BE2C (cell line): ENCODE results near the gene GNAZ.

ENCODE experiments used
- DNase-seq: peaks from one replicate; pipeline ENCODE4 v3.0.0-alpha.2; 2020
- H3K27me3 ChIP-seq: fragments of 250-450 bp; sonication (Bioruptor Pico); 2 replicates; pipeline ENCODE4 v1.5.1; 2020; ENCODE audit warnings: mild to moderate bottlenecking
- H3K36me3 ChIP-seq: fragments of 250-450 bp; sonication (Bioruptor Pico); 2 replicates; pipeline ENCODE4 v1.5.1; 2020; ENCODE audit warnings: mild to moderate bottlenecking
- H3K4me1 ChIP-seq: fragments of 250-450 bp; sonication (Bioruptor Pico); 2 replicates; pipeline ENCODE4 v1.5.1; 2020
- H3K4me3 ChIP-seq: 2 replicates; pipeline ENCODE4 v1.5.1; 2011; ENCODE audit warnings: low read depth, low read length
- H3K9me3 ChIP-seq: fragments of 250-450 bp; sonication (Bioruptor Pico); 2 replicates; pipeline ENCODE4 v1.5.1; 2020
- TF ChIP-seq, protein P1 (sequence below): IDR thresholded peaks from 2 replicates; pipeline ENCODE4 v1.5.1; 2012; ENCODE audit warnings: mild to moderate bottlenecking, low read depth, low read length

Gene GNAZ

DNA sequence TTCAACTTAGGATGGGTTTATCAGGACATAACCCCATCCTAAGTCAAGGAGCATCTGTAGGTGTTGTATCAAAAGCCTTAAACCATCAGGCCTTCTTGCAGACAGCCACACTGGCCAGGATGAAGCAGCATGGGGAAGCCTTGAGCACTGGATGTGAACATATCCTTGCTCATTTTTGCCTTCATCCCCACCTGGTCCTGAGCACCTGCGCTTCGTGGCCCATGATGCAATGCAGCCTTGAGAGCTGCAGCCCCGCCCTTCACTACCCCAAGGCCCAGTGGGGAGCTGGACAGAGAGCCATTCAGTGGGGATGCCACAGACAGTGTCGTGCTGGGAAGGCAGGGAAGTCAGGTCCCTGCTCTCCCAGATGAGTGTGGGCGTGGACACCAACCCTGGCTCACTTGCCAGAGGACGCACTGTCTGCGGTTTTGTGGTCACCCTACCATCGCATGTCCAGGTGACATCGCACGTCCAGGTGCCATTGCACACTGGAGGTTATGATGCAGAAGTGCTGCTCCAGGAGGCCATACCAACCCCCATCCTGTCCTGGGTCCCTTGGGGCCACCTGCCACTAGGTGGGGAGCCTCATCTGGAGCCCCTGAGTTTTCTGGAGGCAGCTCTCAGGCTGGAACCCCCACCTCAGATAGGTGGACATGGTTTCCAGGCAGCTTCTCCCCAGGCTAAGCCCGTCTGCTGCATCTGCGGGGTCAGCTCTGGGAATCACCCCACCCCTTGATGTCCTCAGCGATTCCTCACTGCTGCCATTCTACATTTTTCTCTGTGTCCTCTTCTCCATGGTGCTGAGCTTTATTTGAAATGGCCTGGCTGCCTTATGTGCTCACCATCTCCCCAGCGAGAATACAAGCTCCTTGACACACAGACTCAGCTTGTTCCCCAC lies 14.4 kb downstream of the GNAZ start:
- Histone ChIP-seq H3K9me3 (no peaks in the 10 kb centered on the region), H3K36me3 (no peaks in the 10 kb centered on the region), H3K27me3 (no peaks in the 10 kb centered on the region), H3K4me1 (peaks cover under 1% of the 10 kb centered on the region; the same call in 1 of the 2 replicates), H3K4me3 (no peak overlapping the region)
- TF ChIP-seq, protein P1, sequence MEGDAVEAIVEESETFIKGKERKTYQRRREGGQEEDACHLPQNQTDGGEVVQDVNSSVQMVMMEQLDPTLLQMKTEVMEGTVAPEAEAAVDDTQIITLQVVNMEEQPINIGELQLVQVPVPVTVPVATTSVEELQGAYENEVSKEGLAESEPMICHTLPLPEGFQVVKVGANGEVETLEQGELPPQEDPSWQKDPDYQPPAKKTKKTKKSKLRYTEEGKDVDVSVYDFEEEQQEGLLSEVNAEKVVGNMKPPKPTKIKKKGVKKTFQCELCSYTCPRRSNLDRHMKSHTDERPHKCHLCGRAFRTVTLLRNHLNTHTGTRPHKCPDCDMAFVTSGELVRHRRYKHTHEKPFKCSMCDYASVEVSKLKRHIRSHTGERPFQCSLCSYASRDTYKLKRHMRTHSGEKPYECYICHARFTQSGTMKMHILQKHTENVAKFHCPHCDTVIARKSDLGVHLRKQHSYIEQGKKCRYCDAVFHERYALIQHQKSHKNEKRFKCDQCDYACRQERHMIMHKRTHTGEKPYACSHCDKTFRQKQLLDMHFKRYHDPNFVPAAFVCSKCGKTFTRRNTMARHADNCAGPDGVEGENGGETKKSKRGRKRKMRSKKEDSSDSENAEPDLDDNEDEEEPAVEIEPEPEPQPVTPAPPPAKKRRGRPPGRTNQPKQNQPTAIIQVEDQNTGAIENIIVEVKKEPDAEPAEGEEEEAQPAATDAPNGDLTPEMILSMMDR: no peak
- DNase-seq: no peak

DNA sequence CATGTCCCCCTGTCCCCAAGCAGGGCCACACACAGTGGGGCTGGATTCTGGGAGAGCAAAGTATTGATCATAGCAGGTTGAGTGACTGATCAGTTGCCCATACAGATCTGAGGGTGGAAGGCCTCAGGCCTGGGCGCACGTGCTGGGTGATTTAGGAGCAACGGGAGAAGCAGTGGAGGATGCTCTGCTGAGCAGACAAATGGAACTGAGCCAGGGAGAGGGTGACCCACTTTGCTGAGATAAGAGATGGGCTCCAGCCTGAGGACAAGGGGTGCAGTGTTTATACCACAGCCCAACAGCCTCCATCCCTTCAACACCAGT lies 15.0 kb downstream of the GNAZ start:
- no peak for DNase-seq
- no peaks in the 10 kb centered on the region for H3K9me3 ChIP-seq
- no peaks in the 10 kb centered on the region for H3K36me3 ChIP-seq
- no peaks in the 10 kb centered on the region; the same call in 1 of the 2 replicates for H3K4me1 ChIP-seq
- H3K4me3 ChIP-seq: no peak overlapping the region
- TF ChIP-seq, protein P1: no peak
- no peaks in the 10 kb centered on the region for H3K27me3 ChIP-seq

DNA sequence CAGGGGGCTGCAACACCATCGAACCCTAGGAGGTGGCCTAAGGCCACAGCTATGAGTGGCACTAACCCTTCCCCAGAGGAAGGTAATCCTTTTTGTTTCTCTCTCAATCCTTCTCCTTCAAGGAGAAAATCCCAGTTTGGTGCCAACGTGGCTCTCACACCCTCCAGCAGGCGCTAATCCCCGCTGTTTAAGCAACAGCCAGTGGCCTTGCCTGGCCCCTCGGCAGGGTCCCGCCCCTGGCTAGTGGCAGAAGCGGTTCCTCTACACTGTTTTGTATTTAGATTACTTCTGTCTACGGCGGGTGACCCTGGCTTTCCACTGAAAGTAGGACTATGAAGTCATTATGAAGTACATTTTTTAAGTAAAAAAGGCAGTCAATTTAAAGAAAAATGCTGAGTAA lies 15.5 kb downstream of the GNAZ start:
- no peaks in the 10 kb centered on the region for H3K9me3 ChIP-seq
- no peak for DNase-seq
- H3K36me3 ChIP-seq: no peaks in the 10 kb centered on the region
- H3K4me1 ChIP-seq: no peaks in the 10 kb centered on the region; the same call in 1 of the 2 replicates
- TF ChIP-seq, protein P1: no peak
- no peak overlapping the region for H3K4me3 ChIP-seq
- no peaks in the 10 kb centered on the region for H3K27me3 ChIP-seq

DNA sequence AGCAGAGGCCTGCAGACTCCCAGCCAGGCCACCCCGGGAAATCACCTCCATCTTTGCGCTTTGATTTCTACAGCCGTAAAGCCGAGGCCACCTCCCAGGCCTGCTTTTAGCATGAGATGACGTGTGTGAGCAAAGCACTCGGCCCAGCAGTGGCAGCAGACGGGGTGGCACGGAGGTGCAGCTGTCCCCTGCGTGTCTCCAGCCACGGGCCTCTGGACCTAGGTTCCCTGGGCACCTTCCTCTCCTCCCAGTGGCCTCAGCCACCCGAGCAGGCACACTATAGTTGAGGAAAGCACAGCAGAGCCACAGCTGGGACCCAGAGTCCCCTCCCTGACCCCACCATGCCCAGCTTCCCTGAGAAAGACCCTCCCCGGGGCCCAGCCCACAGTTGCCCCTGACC lies 15.9 kb downstream of the GNAZ start:
- DNase-seq: no peak
- H3K4me3 ChIP-seq: no peak overlapping the region
- TF ChIP-seq, protein P1: no peak
- H3K9me3 ChIP-seq: no peaks in the 10 kb centered on the region
- no peaks in the 10 kb centered on the region for H3K36me3 ChIP-seq
- H3K27me3 ChIP-seq: no peaks in the 10 kb centered on the region
- H3K4me1 ChIP-seq: no peaks in the 10 kb centered on the region; the same call in 1 of the 2 replicates

DNA sequence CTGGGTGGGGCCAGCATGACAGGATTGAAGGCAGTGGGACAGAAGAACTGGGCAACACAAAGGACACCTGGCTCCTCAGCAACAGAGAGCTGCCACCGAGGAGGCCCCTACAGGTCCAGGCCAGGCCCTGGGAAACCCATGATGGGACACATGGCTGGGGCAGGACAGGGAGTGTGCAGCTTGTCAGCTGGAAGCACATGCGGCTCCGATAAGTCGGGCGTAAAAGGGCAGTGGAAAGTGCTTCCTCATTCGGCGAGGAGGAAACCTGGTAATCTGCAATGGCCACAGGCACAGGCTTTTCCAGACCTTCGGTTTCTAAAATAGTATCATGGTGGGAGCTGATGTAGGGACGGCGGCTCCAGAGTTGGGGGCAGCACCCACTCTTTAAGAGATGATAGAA lies 16.5 kb downstream of the GNAZ start:
- Histone ChIP-seq H3K36me3 (no peaks in the 10 kb centered on the region), H3K4me1 (no peaks in the 10 kb centered on the region; the same call in 1 of the 2 replicates), H3K27me3 (no peaks in the 10 kb centered on the region), H3K9me3 (no peaks in the 10 kb centered on the region), H3K4me3 (no peak overlapping the region)
- DNase-seq: no peak
- TF ChIP-seq, protein P1: no peak

DNA sequence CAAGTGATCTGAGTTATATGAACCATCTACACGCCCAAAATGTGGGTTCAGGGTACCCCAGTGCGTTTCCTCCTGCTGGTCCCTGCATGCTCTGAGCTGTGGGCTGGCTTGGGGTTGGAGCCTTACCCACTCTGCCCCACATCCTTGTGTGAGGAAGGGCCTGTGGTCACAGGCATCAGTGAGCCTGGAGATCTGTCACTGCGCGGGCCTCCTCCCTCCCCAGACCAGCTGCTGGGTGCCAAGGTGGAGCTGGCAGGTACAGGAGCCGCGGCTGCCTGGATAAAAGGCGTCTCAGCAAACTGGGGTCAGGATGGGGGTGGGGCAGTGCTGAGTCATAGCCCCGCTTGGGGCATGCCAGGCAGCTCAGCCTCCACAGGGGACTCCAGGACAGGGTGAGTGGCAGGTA lies 17.9 kb downstream of the GNAZ start:
- DNase-seq: no peak
- Histone ChIP-seq H3K4me1 (no peaks in the 10 kb centered on the region; the same call in 1 of the 2 replicates), H3K27me3 (no peaks in the 10 kb centered on the region), H3K9me3 (no peaks in the 10 kb centered on the region), H3K4me3 (no peak overlapping the region), H3K36me3 (no peaks in the 10 kb centered on the region)
- TF ChIP-seq, protein P1: no peak
